T follicular helper cell (primary cell): ENCODE results near the gene FHAD1.
"Not testable (repeated sequence)": the region's sequence is repeated elsewhere in the genome, so short reads cannot be mapped to it uniquely, and the experiment has no call there.

ENCODE experiments used
- DNase-seq: peaks from one replicate; pipeline ENCODE4 v3.0.0-alpha.2; 2020; ENCODE audit warnings: low read depth

Gene FHAD1

DNA sequence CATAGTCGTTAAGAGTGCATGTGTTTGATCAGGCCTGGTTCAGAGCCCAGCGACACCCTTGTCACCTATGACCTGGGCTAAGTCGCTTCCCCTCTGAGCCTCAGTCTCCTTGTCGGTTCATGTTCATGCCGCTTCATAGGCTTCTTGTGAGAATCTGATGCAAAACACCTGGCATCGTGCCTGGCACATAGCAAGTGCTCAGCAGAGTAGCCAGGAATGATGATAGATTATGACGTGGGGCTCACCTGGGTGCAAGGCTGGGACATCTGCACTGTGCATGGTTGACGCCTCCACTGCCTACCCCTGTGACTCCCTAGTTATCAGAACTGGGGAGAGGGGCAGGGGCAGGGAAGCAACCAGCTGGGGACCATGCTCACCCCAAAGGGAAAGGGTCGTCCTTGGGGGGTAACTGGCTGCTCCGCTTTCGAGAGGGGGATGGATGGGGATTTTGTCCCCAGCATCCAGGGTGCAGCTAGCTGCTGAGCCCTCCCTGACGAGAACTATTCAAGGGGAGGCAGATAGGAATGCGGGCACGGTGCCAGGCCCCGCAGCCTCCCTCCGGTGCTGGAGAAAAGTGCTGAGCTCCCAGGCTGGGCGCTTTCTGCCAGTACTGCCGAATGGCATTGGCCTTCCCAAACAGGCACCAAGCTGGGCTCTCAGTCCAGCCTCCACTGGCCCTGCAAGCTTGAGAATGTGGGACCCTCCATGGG lies 171.9 kb downstream of the FHAD1 start:
- DNase-seq, result no peak

GRCh38 chr1:15420853-15421465 lies 173.9 kb downstream of the FHAD1 start:
- DNase-seq, result no peak

DNA sequence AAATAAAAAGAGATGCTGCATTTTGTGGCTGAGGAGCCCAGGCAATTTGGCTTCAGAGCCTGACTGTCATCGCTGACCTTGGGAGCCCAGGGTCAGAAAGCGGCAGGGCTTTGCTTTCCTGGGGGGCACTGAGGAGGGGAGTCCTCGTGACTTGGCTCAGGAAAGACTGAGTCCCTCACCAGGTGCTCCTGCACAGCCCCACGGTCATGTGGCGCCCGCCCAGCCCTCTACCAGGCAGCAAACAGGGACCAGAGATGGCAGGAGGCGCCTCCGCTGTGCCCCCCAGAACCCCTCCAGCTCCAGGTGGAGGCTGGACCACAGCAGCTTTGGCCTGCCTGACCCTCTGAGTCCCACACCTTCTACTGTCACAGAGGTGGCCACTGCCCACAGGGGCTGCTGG lies 175.8 kb downstream of the FHAD1 start:
- no peak for DNase-seq

DNA sequence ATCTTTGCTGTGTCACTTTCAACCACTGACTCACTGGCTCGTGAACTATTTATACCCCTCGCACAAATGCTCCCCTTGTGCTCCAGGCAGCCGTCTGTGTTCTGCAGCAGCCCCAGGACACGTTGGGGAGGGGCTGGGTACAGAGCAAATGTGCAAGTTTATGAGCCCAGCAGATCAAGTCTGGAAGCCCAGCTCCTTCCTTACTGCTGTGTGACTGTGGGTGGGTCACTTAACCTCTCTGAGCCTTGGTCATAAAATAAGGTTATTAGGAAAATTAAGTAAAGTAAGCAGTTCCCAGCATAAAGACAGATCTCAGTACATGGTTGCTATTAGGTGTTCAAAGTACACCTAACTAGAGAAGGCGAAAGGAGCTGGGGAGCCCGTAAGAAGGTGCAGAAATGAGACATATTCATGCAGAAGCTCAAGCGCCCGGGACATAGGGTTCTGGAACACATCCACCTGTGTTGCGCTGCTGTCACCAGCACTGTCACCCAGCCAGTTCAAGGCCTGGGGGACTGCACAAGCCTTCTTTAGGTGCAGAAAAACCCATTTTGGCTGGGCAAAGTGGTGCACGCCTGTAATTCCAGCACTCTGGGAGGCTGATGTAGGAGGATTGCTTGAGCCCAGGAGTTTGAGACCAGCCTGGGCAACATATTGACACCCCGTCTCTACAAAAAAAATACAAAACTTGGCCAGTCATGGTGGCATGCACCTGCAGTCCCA lies 176.5 kb downstream of the FHAD1 start:
- DNase-seq, result no peak

DNA sequence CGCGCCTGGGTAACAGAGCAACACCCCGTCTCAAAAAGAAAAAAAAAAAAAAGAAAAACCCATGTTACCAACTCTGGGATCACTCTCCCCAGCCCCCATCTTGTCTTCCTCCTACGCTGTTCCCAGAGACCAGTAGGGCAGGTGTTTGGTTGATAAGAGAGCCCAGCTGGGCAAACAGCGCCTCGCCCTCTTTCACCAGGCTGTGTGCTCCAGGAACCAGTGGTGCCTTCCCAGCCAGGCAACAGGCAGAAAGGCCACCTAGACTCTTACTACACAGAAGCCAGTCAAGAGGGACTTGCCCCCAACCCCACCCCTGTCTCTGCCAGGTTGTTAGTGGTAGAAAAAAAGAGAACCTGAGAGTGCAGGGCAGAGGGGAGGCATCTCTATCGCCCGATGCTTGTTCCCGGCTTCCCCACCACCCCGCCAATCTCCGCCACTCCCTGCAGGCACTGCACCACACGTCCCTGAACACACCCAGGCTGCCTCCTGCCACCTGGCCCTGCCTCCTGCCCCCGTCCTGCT lies 177.2 kb downstream of the FHAD1 start:
- DNase-seq, result no peak

- DNase-seq, result no peak
These were observed 178.0 kb downstream of the FHAD1 start for GRCh38 chr1:15424981-15425380.

DNA sequence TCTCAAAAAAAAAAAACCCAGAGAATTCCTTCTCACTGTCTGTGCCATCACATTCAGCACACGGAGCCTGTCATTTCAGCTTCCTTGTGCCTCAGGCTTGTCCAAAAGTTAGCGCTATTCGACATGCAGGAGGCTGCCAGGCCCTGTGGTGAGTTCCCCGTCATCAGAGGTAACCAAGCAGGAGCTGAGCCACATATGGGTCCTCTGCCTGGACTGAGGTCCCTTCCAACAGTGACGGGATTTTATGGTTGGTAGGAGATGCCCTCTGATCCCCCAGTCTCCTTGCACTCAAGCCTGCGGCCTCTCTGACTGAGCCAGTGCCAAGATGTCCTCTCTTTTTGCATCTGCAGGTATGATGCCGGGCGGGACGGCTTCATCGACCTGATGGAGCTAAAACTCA lies 178.5 kb downstream of the FHAD1 start:
- DNase-seq, result no peak

- no peak for DNase-seq
These were observed 178.9 kb downstream of the FHAD1 start for GRCh38 chr1:15425958-15426357.

- no peak for DNase-seq
These were observed 179.7 kb downstream of the FHAD1 start for GRCh38 chr1:15426492-15427279.

DNA sequence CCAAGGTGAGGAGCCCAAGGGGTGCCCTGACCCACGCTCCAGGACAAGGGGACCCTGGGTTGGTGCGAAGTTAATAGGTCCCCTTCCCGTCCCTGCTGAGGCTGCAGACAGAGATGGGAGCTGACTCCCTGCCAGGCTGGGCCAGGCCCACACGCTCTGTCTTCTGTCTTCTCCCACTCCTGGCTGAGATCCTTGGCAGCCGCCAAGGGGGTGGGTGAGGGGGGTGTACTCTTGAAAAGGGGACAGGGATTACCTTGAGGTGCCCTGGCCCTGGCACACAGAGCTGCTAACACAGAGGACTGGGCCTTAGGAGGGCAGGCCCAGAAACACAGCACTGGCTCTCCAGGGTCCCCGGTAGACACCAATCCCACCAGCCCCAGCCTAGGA lies 180.2 kb downstream of the FHAD1 start:
- DNase-seq, result no peak

GRCh38 chr1:15428252-15428651 lies 181.2 kb downstream of the FHAD1 start:
- DNase-seq, result not testable (repeated sequence)

- no peak for DNase-seq
These were observed 181.9 kb downstream of the FHAD1 start for GRCh38 chr1:15428815-15429435.

DNA sequence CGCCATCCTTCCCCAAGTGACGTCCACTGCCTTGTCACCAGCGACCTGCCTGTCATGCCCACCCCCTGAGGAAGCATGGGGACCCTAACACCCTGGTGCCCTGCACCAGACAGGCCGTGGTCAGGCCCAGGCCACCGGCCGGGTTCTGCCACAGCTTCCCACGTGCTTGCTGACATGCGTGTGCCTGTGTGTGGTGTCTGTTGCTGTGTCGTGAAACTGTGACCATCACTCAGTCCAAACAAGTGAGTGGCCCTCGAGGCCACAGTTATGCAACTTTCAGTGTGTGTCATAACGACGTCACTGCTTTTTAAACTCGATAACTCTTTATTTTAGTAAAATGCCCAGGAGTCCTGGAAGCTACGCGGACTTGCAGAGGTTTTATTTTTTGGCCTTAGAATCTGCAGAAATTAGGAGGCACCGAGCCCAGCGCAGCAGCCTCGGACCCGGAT lies 182.7 kb downstream of the FHAD1 start:
- no peak for DNase-seq

DNA sequence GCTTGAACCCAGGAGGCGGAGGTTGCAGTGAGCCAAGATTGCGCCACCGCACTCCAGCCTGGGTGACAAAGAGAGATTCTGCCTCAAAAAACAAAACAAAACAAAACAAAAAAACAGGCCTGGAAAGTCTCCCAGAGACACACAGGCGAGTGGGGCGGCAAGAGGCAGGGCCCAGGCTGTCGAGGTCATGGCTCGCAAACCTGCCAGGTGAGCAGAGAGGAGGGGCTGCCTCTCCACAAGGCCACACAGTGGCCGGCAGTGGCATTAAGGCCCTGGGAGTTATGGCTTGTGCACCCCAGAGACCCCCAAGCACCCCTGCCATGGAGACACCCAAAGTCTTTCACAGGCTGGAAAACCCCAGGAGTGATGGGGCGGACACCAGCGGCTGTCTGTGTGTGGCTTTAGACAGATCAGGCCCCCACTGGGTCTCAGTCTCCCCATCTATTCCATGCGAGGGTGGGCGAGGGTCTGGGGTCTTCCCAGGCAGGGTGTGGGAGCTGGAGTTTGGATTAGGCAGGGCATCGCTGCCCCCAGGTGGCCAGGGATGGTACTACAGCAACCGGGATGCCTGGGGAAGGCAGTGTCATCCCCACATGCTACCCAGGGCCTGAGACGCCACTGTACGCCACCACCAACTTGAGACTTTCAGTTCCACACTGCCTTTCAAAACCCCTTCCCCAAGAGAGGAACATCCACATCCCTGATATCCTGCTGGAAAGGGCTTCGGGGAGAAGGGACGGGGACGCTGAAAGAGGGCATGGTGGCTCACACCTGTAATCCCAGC lies 184.0 kb downstream of the FHAD1 start:
- peak; percentile 61 for DNase-seq

DNA sequence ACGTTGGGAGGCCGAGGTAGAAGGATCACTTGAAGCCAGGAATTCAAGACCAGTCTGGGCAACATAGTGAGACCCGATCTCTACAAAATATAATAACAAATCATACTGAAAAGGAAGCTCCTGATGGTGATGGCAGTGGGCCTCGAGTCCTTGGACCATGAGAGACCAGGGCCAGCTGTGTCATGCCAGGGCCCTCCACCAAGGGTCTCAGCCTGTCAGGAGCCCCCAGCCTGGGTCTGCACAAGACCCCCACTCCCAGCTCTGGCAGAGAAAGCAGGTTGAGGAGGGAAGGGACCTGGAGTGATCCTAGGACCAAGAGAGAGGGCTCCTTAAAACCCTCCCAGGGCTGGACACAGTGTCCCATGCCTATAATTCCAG lies 184.5 kb downstream of the FHAD1 start:
- DNase-seq, result no peak

DNA sequence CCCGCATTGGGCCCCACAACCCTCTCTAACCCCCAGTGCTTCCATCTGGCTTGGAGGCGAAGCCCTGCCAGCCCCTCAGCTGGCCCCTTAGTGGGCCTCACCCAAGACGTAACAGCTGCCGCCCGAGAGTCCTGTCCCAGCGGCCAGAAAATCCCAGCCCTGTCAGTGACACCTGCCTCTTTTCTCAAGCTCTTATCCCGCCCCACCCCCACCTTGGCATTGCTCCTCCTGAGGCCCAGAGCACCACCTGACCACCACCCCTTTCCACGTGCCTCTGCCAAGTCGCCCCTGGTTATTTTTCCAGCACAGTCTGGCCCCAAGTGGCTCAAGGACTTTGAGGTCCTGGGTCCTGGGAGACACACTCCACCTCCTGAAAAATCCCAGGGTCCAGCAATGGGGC lies 185.3 kb downstream of the FHAD1 start:
- DNase-seq, result no peak

DNA sequence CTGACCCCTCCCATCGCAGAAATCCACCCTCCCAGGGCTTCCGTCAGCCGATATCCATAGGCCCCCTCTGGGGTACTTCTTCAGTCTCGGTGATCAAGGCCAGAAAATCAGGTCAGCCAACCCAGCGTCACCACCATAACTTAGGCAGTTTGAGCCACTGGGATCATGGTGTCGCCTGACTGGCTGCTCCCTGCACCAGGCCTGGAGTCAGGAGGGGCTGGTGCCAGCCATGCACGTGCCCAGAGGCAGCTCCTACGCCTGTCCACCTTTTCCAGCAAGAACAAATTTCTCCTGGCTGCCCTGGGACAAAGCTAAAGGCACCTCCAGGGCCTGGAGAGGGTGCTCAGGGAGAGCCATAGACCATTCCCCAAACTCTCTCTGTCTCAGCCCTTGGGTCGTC lies 186.4 kb downstream of the FHAD1 start:
- no peak for DNase-seq

GRCh38 chr1:15434739-15435138 lies 187.7 kb downstream of the FHAD1 start:
- DNase-seq, result not testable (repeated sequence)

DNA sequence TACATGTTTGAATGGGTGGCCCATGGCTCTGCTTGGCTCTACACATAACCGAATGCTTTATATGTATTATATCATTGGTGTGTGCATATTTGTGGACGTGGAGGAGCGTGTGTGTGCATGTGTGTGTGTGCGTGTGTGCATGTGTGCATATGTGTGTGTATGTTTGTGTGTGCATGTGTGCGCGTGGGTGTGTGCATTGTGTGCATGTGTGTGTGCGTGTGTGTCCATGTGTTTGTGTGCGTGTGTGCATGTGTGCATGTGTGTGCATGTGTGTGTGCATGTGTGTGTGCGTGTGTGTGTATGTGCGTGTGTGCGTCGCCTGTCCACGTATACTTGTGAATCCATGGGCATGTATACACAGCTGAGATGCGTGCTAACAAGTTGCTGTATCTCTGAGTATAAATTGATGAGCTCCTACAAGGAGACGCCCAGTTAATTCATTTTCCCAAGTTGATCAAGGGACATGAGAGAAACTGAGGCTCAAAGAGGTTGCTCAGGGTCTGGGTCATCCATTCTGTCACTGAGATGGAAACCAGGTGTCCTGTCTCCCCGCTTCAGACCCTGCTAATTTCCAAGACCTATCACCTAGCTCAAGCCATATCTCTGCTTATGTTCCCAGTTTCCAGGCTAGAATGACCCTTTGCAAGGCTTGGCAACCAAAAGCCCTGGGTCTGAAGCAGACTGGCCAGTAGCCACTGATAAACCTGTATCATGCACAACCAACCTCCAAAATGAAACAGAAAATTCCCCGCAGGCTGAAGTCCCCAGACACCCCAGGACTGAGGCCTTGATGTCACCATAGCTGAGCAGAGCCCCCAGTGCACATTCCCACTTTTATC lies 188.4 kb downstream of the FHAD1 start:
- DNase-seq, result no peak

DNA sequence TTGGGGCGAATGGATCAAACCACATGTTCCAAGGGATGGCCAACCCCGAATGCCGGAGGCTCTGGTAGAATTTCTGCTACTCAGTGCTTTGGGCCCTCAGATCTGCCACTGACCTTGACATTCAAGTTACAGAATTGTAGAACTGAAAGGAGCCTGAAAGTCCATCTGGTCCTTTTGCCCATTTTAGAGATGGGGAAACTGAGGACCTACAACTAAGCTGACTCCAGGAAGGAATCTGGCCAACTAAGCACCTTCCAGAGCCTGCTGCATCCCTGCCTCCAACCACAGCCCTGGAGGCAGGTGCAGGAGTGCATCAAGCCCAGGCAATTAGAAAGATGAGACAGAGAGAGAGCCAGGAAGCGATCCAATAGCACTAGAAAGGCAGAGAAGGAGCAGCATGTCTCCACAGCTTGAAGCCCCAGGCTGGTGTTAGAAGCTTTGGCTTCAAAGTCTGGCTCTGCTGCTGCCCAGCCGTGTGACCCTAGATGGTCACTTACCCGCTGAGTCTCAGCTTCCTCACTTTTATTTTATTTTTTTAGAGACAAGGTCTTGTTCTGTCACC lies 189.9 kb downstream of the FHAD1 start:
- no peak for DNase-seq
